ENCODE data around the gene KRT80.

GRCh38 chr12:52202361-52203078 lies 10.7 kb upstream of the KRT80 start:
- TF ChIP-seq CTCF (optimal IDR thresholded peaks at IDR 0.05 in 1 of 3, IDR thresholded peaks at IDR 0.05 in 1 of 3, conservative IDR thresholded peaks at IDR 0.05 in 1 of 3; ENCODE audit: extremely low read depth in 1 of 3, insufficient read depth in 2 of 3, low read length in 3 of 3) = no peak
- no peak for TF ChIP-seq EZH2 (IDR thresholded peaks at IDR 0.05; ENCODE audit: low read length)
